ENCODE results near the gene ANXA3.

DNA sequence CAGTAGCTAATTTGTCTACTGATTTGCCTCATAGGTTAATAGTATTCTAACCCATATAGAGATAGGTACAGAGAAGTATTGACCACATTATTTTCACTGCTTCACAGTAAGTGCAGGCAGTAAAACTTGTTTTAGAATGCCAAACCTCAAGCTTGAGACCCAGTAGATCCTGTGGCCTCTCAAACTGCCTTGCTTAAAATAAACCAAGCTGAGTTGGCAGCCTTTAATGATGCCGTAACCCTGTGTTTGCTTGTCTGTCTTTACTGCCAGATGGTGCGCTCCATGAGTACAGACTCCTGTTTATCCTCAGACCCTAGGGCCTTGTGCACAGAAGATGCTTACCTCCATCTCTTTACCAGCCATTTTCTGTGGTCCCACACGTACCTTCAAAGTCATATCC is 50.8 kb downstream of the ANXA3 start:
- TF ChIP-seq ELF4 (CRISPR knock-in tag; IDR thresholded peaks at IDR 0.05; ENCODE audit: low read depth) (no peak), CTCF (IDR thresholded peaks at IDR 0.05) (no peak), E2F5 (CRISPR knock-in tag; IDR thresholded peaks at IDR 0.05) (no peak), TP53 (CRISPR knock-in tag; IDR thresholded peaks at IDR 0.05) (no peak), ZNF423 (CRISPR knock-in tag; IDR thresholded peaks at IDR 0.05) (no peak), USF1 (CRISPR knock-in tag; IDR thresholded peaks at IDR 0.05) (no peak), MAX (CRISPR knock-in tag; IDR thresholded peaks at IDR 0.05) (no peak), NFYB (CRISPR knock-in tag; conservative IDR thresholded peaks at IDR 0.05; ENCODE audit: low read depth) (no peak), ARID4B (CRISPR knock-in tag; IDR thresholded peaks at IDR 0.05; ENCODE audit: borderline replicate concordance) (no peak), NFE2L1 (CRISPR knock-in tag; IDR thresholded peaks at IDR 0.05) (no peak), NR1H2 (CRISPR knock-in tag; IDR thresholded peaks at IDR 0.05) (no peak), SOX15 (CRISPR knock-in tag; IDR thresholded peaks at IDR 0.05) (no peak)
- TF ChIP-seq, protein P1, sequence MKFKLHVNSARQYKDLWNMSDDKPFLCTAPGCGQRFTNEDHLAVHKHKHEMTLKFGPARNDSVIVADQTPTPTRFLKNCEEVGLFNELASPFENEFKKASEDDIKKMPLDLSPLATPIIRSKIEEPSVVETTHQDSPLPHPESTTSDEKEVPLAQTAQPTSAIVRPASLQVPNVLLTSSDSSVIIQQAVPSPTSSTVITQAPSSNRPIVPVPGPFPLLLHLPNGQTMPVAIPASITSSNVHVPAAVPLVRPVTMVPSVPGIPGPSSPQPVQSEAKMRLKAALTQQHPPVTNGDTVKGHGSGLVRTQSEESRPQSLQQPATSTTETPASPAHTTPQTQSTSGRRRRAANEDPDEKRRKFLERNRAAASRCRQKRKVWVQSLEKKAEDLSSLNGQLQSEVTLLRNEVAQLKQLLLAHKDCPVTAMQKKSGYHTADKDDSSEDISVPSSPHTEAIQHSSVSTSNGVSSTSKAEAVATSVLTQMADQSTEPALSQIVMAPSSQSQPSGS (CRISPR knock-in tag; IDR thresholded peaks at IDR 0.05; ENCODE audit: borderline replicate concordance, low read depth), result no peak
